ENCODE results near the gene MRC2.

The MRC2 gene

DNA sequence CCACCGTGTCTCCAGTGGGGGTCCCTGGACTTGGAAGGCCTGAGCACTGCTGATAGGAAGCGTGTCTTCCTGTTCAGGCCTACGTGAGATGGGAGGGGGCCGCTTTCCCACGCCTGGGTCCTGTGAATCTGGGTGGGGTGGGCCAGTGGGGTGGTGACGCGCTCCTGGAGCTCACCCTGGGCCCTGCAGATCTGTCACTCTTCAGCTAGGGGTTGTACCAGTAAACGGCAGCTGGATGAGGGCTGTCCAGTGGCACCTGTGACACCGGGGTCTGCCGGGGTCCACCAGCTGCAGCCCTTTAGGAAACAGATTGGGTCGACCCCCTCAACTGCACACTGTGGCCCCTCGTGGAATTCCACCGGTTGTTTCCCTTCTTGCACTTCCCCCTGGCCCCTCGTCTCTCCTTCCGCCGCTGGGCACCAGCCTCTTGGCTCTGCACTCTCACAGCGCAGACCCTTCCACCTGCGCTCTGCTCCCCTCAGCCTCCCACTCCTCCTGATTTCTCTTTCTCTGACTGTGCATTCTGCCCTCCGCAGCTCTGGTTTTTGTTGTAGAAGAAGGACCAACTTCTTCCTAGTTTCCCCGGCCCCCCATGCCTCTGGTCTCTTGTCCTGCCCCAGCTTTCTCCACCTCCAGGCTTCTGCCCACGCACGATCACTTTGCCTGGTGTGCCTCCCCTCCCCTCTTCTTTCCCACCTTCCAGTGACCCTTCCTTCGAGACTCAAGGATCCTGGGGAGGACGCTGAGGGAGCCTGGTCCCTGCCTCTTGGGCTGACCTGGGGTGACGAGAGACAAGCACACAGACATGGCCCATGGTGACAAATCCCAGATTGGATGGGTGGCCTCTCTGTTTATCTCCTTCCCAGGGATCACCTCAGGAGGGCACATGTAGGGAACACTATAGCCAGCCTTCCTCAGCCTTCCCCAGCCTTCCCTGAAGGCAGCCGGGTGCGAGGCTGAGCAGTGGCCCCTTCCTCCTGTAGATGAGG, 4.8 kb downstream of the MRC2 start:
- FAIRE-seq (peak; percentile 91), DNase-seq (ENCODE audit: low spot score) (no peak)

DNA sequence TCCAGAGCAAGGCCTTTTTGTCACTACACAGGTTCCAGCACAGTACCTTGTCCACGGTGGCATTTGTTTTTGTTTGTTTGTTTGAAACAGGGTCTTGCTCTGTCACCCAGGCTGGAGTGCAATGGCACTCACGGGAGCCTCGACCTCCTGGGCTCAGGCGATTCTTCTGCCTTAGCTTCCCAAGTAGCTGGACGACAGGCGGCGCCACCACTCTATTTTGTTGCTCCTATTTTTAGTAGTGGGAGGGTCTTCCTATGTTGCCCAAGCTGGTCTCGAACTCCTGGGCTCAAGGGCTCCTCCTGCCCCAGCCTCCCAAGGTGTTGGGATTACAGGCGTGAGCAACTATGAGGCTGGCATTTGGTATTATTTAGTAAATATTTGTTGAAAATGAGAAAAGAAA, 10.3 kb downstream of the MRC2 start:
- FAIRE-seq (no peak), DNase-seq (ENCODE audit: low spot score) (no peak)

DNA sequence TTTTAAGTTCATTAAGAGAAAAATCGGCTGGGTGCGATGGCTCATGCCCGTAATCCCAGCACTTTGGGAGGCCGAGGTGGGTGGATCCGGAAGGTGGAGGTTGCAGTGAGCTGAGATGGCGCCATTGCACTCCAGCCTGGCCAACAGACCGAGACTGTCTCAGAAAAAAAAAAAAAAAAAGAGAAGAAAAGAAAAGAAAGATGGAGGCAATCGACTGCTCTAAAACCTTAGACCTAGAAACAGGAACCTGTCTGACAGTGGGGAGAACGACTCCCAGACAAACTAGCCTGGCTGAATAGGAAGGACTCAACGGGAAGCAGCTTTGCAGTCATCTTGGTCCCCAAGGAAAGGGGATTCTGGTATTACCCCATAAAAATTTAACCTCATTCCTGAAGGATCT, 13.7 kb downstream of the MRC2 start:
- DNase-seq (ENCODE audit: low spot score) (no peak), FAIRE-seq (no peak)

DNA sequence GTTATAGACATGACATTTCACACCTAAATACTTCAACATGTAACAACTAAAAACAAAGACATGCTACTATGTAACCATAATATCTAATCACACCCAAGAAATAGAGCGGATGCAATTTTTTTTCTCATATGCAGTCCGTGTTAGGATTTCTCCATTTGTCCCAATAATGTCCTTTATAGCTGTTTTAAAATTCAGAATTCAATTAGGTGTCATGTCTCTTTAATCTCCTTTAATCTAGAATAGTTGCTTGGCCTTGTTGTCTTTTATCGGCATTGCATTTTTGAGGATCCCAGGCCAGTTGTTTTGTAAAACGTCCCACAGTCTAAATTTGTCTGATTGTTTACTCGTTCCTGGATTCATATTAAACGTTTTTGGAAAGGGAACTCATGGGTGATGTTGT, 14.5 kb downstream of the MRC2 start:
- no peak for FAIRE-seq
- DNase-seq (ENCODE audit: low spot score) = no peak

DNA sequence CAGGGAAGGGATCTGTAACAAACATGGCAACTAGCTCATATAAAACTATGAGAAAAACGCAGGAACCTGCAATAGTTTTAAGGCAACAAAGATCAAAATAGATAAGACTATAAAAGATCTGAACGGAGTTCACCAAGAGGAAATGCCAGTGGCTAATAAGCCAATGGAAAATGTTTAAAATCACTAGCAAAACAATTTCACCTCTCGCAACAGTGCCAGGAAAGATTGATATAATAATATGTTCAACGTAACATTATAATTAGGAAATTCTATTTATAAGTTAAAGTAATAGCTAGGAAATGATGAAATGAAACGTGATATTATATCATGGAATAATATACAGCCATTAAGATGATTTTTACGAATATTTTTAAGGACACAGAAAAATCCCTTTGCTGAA, 16.0 kb downstream of the MRC2 start:
- no peak for FAIRE-seq
- DNase-seq (ENCODE audit: low spot score) = no peak

DNA sequence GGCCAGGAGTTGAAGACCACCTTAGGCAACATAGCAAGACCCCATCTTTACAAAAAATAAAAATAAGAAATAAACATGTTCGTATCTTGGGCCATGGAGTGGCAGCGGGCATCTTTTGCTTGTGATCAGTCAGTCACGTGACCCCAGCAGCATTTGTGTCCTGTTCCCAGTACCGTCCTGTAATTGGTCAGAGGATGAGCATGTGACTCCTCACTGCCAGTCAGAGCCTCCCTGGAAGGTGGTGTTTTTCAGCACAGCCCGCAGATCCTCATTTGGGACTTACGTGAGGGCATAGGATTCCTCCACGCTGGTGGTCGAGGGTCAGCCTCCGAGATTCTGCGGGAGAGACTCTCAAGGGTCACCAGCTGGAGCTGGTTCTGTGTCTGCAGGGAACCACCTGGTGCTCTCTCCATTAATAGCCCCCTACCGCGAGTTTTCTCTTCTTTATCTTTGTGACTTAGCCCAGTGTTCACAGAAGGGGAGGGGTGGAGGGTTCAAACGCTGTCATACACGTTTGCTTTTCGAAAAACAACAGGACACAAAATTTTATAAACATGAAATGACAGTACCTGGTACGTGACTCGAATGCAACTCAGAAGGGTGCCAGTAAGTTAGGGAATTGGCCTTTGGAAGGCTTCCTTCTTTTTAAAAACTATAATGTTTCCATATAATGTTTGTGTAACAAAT, 17.2 kb downstream of the MRC2 start:
- DNase-seq (ENCODE audit: low spot score) (no peak), FAIRE-seq (no peak)

DNA sequence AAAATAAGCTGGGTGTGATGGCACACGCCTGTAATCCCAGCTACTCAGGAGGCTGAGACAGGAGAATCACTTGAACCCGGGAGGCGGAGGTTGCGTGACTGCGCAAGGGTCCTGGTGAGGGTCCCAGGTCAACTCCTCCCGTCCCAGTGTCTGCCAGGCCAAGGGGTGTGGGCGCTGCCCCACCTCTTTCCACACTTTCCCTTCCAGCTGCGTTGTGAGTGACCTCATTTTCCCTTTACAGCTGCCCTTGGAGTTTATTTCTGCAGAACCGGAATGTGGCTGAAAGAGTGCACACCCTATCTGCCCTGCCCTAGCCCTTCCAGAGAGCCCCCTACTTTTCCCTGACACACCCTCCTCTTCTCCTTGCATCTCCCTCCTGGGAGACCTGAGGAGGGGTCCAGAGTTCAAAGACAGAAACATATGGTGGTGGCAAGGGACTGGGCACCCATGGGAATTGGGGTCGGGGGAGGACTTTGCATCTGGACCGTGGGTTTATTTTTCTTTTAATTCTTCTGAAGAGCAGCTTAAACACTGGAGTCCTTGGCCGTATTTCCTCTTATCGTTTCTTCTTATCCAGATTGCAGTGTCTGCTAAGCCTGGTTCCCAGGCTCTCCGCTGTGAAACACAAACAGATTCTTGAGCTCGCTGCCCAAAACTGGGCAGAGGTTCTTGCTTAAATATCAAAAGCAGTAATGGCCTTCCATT, 20.9 kb downstream of the MRC2 start:
- FAIRE-seq (no peak), DNase-seq (ENCODE audit: low spot score) (no peak)

DNA sequence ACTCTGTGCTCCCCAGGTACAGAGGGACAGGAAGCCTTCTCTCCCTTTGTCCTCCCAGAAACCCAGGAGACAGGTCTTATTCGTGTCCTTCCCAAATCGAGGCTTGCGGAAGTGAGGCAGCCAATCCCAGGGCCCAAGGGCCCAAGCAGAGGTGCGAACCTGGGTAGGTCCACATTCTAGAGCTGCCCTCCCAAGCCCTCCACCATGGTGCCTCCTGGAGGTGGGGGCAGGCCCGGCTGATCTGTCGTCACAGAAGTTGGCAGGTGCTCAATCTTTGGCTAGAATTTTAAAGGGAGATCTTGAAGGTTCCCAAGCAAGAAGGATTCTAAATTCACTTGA, 21.5 kb downstream of the MRC2 start:
- FAIRE-seq = no peak
- DNase-seq (ENCODE audit: low spot score) = no peak

DNA sequence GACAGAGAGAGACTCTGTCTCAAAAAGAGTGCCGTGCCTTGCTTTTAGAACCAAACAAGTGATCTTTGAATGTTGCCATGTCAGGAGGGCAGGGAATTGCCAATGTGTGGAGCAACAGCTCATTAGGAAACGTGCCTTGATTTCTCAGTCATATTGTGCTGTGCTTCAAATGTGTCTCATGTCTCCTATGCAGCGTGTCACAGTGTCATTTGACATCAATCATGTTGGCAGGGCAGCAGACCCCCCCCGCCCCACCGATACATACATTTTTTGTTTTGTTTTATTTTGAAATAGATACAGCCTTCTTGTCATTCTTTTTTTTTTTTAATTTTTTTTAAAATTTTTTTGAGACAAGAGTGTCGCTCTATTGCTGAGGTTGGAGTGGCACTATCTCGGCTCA, 22.1 kb downstream of the MRC2 start:
- FAIRE-seq (peak; percentile 74), DNase-seq (ENCODE audit: low spot score) (no peak)

DNA sequence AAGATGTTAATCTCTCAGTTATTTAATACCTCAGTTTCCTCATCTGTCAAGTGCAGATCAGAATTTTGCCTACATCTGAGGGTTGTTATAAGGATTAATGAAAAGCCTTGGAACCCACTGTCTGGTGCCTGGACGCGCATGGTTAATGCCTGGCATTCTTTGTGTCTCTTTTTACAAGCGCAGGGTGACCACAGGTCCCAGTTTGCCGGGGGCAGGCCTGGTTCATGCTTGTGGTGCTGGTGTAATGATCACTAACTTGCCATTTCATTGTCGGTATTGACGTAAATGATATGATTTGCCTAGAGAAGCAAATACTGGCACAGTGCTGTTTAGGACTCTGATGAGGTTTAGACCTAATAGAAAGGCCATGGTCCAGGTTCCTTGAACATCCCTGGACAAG, 23.1 kb downstream of the MRC2 start:
- FAIRE-seq = peak; percentile 93
- DNase-seq (ENCODE audit: low spot score) = no peak

DNA sequence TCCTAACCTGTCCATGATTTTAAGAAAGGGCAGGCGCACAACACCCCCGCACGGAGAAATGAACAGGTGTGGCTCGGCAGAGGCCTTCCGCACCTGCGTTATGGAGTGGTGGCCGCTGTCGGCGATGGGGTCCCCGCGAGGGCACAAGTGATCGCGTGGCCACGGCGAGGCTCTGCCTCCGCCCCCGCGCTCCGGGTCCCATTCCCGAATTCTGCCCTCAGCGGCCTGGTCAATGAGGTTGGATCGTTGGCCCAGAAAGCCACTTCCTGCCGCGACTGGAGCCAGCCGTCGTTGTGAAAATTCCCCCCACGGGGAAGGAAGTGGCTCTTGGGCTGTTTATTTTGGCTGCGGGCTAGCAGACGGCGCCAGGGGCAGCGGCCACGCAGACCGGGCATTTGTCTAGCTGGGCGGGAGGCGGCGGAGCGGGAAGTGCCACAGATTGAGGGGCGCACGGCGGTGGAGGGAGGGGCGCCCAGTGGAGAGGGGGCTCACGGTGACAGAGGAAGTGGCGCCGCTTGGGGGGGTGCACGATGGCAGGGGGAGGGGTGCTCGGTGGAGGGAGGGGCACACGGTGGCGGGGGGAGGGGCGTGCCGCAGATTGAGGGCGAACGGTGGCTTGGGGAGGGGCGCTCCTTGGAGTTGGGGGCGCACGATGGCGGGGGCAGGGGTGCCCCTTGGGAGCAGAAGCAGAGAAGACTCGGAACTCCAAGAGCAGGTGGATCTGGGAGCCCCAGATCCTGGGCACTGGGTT, 25.0 kb downstream of the MRC2 start:
- peak; percentile 98 for FAIRE-seq

DNA sequence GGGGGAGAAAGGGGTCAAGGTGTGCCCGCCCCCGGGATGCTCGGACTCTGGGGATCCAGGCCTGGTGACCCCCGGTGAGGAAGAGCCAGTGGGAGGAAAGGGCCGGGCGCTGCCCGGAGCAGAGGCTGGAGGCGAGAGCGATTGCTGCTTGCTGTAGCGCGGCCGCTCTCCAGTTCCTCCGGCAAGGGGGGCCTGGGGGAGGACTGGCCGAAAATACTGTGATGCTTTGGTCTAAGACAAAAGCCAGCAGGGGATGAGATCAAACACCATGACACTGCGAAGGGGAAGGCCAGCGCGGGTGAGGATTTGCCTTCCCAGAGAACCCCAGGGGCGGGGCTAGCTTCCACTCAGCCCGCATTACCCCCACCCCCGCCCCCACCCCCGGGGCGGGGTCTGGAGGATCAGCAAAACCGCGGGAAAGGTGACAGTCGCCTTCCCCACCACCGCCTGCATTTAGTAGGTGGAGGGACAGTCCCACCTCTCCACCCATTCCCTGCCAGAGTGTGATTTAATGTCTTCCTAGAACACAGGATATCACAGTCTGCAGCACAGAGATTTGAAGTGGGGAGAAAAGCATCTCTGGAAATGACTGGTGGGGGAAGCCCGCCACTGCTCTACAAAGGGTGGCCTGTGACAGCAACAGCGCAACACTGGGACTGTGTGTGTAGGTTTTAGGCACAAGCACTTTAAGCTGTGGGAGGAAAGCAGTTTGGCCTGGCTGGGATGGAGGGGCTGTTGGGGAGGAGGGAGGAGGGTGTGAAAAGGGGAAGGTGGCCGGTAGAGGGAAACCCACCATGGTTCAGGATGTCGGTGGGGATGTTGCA, 25.7 kb downstream of the MRC2 start:
- FAIRE-seq (no peak), DNase-seq (ENCODE audit: low spot score) (peak; percentile 93)

More for the DNA sequence above, 25.0 kb downstream of the MRC2 start:
- peak; percentile 87 for DNase-seq (ENCODE audit: low spot score)

DNA sequence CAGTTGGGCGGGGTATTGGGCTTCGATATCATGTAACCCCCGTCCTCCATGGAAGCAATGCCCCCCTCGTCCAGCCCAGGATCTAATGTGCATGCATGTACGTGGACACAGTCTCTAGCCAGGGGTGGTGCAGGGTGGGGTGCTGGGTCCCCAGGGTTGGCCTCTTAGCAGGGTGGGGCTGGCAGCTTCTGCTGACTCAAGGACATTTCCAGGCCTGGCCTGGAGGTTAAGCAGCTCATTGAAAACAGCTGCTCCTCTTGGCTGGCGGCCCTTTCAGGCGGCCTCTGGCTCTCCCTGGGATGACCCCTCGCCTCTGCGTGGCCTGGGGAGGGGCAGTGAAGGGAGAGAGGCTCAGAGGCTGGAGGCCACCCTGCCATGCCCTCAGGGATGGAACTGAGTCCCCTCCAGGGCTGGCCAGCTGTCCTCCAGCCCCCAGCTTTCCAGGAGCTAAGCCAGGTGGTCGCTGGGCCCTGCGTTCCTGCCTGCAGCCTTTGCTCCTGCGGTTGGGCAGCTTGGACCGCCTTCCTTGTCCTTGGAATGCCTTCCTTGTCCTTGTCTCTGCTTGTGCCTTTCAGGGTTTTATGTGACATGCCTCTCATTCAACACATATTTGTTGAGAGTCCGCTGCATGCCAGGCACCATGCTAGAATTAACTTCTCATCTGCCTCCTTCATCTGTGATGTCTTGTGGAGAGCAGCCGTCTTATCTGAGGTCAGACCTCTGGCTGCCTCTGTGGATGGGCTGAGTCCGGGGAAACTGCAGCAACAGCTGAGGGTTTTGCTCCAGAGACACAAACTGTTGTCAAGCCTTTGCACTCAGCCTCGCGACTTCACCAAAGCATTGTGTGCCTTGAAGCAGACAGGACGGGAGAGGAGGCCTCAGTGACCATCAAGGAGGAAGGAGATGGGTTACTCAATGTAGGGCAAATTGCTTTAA, 26.6 kb downstream of the MRC2 start:
- FAIRE-seq (no peak), DNase-seq (ENCODE audit: low spot score) (no peak)

DNA sequence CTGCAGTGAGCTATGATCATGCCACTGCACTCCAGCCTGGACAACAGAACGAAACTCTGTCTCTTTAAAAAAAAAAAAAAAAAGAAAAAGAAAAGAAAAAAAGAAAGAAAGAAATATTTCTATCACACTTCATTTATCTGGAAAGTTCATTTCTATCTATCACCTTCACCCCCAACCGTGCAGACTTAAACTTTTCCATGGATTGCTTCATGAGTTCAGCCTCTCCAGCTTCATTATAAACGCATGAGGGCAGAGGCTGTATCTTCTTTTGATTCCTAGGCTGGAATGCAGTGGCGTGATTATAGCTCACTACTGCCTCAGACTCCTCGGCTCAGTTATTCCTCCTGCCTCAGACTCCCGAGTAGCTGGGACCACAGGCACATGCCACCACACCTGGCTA, 28.2 kb downstream of the MRC2 start:
- DNase-seq (ENCODE audit: low spot score) (no peak), FAIRE-seq (no peak)

DNA sequence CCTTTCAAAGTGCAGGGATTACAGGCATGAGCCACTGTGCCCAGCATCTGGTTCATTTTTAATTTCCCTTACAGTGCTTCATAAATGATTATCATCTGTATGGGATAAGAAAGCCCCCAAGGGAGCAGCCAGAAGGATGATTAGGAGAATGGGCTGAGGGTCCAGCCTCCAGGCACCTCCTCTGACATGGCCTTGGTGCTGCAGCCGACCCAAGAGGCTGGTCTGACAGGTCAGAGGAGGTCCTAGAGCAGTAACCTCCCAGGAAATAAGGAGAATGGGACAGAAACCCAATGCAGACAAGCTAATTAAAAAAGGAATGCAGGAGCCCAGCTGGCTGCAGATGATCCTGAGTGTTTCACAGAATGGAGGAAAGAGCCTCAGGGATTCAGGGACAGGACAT, 29.0 kb downstream of the MRC2 start:
- no peak for DNase-seq (ENCODE audit: low spot score)
- FAIRE-seq = no peak

DNA sequence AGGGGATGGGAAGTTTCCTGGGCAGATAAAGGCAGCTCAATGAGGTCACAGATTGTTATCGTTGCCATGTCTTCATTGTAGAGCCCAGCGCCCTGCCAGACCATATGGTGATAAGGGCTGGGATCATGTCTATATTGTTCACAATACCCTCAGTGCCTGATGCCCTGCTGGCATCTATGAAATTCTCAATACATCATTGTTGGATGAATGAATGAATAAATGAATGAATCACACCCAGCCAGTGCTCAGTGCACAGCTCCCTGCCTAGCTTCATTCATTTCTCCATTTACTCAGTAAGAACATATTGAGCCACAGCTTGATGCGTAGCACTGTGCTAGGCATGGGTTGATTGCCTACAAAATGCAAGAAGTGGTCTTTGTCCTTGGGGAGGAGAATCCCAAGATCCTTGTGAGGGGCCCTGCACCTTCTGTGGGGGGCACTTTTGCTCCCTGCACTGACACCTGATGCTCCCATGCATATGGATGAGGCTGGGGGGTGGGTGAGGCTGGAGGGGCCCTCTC, 29.7 kb downstream of the MRC2 start:
- FAIRE-seq (peak; percentile 9), DNase-seq (ENCODE audit: low spot score) (no peak)

DNA sequence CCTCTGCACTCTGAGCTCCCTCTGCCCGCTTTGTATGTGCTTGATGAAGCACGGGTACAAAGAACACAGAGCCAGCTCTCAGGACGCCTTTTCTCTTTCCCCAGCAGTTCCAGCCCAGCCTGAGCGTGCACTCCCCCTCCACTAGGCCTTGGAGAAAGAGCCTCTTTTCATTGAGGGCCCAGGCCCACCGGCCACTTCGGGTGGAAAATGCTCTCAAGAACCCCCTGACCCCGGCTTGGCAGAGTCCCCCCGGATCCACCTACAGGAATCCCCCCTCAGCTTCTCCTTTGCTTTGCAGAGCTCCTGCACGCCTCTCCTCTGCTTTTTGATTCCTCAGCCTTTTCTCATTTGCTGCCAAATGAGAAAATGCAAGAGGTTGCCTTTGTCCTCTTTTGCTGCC, 30.2 kb downstream of the MRC2 start:
- FAIRE-seq (no peak), DNase-seq (ENCODE audit: low spot score) (no peak)

DNA sequence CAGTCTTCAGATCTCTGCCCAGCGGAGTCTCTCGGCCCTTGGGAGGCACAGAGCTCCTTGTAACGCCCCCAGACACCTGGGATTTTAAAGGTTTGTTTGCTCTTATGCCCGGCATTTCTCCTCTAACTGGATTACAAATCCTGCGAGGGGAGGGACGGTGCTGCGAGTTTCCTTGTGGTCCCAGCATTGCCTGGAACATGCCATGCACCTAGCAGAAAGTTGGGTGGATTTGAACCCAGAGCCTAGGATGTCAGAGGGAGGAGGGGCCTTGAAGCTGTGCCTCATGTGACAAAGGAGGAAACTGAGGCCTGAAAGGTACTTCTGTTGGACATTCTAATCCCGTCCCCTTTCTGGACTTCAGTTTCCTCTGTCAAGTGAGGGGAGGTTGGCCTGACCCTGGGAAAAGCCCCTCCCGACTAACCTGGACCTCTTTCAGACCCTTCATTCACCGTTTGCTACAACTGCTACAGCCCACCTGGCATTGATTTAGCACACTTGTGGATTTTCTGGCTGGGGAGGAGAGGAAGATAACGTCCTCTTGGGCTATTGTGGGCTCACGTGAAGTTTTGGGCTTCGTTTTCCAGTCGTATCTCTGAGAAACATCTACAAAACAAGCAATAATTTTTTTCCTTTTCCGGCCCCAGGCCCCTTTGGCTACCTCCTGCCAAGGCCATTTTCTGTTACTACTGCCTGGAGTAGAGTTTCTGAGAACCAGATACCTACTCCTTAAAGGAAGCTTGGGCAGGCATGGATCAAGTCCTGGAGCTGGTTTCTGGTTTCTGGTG, 30.9 kb downstream of the MRC2 start:
- FAIRE-seq = peak; percentile 44

More for the DNA sequence above, 30.9 kb downstream of the MRC2 start:
- DNase-seq (ENCODE audit: low spot score) = no peak
